GM12865 (cell line): ENCODE results near the gene RAB40A.
"Not testable (repeated sequence)": the region's sequence is repeated elsewhere in the genome, so short reads cannot be mapped to it uniquely, and the experiment has no call there.

Experiments
- DNase-seq: peaks from one replicate; pipeline ENCODE4 v3.0.0; 2010; ENCODE audit warnings: low read depth
- H3K4me3 ChIP-seq: 2 replicates; pipeline ENCODE4 v1.5.1; 2011; ENCODE audit warnings: mild to moderate bottlenecking, low read depth, low read length, control low read depth
- TF ChIP-seq, protein P1 (sequence below): IDR thresholded peaks from 2 replicates; pipeline ENCODE4 v1.5.1; 2011; ENCODE audit warnings: low read length, control low read depth, low read depth, inconsistent platforms; ENCODE audit not compliant: insufficient read depth; ENCODE audit errors: missing control alignments

Gene RAB40A

GRCh38 chrX:103513476-103514108, 5.7 kb downstream of the RAB40A start:
- H3K4me3 ChIP-seq, result no peak overlapping the region
- TF ChIP-seq, protein P1, sequence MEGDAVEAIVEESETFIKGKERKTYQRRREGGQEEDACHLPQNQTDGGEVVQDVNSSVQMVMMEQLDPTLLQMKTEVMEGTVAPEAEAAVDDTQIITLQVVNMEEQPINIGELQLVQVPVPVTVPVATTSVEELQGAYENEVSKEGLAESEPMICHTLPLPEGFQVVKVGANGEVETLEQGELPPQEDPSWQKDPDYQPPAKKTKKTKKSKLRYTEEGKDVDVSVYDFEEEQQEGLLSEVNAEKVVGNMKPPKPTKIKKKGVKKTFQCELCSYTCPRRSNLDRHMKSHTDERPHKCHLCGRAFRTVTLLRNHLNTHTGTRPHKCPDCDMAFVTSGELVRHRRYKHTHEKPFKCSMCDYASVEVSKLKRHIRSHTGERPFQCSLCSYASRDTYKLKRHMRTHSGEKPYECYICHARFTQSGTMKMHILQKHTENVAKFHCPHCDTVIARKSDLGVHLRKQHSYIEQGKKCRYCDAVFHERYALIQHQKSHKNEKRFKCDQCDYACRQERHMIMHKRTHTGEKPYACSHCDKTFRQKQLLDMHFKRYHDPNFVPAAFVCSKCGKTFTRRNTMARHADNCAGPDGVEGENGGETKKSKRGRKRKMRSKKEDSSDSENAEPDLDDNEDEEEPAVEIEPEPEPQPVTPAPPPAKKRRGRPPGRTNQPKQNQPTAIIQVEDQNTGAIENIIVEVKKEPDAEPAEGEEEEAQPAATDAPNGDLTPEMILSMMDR, result no peak
- no peak for DNase-seq

- no peak overlapping the region for H3K4me3 ChIP-seq
- TF ChIP-seq, protein P1, result no peak
- DNase-seq, result no peak
Observed at GRCh38 chrX:103513067-103513466, 6.2 kb downstream of the RAB40A start.

GRCh38 chrX:103510031-103510430, 9.3 kb downstream of the RAB40A start:
- DNase-seq, result no peak
- no peak overlapping the region for H3K4me3 ChIP-seq
- TF ChIP-seq, protein P1, result no peak

DNA sequence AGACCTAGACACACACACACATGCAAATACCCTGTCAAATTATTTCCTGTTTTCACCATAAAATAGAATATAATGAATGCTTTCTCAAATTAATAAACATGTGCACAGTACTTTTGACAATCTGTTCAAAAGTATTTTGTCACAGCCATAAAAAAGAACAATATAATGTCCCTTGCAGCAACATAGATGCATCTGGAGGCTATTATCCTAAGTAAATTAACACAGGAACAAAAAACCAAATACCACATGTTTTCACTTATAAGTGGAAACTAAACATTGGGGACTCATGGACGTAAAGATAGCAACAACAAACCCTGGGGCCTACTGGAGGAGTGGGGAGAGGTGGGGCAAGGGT, 15.5 kb downstream of the RAB40A start:
- TF ChIP-seq, protein P1, result no peak
- H3K4me3 ChIP-seq, result no peak overlapping the region
- DNase-seq, result no peak

GRCh38 chrX:103503163-103503852, 16.0 kb downstream of the RAB40A start:
- DNase-seq, result peak; percentile 7
- no peak overlapping the region for H3K4me3 ChIP-seq
- TF ChIP-seq, protein P1, result no peak

DNA sequence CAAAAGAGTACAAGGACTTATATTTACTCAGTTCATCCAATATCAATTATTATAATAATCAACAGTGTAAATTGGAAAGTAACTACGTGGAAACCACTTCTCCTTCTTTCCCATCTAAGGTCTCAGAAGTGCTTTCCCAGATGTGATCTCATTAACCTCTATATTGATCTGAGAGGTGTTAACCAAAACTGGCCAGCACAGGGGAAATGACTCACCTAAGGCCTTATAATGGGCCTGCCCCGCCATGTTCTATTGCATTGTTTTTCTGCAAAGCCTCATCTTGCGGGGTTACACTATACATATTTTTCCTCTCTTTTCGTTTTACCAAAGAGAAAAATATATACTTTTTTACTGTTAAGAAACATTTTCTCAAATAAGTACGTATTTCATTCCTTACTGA, 20.5 kb downstream of the RAB40A start:
- no peak overlapping the region for H3K4me3 ChIP-seq
- TF ChIP-seq, protein P1, result no peak
- DNase-seq, result no peak

DNA sequence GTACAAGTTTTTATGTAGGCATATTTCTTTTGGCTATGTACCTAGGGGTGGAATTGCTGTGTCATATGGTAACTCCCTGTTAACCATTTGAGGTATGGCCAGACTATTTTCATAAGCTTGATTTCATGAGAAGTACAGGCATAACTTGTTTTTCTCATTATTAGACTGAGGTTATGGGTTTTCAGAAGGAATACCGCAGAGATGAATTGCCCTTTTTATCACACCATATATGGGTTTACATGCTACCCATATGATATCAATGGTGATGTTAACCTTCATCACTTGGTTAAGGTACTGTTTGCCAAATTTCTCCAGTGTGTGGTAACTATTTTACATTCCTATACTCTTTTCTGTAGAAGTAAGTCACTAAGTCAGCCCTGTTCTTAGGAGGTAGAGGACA, 23.5 kb downstream of the RAB40A start:
- no peak overlapping the region for H3K4me3 ChIP-seq
- DNase-seq, result no peak
- TF ChIP-seq, protein P1, result no peak

GRCh38 chrX:103493578-103493977, 25.7 kb downstream of the RAB40A start:
- H3K4me3 ChIP-seq, DNase-seq: not testable (repeated sequence)
